Heart right ventricle (tissue), 16 donors: ENCODE data around the gene NXPH4. TPM values are rescaled to one million over a fixed set of nuclear protein-coding genes. Genes with fewer than 3 reads are reported as not detected.

Experiments used
- ATAC-seq, 8 donors: fragments of 200-7000 bp; cut with Tn5 transposase; one replicate each; pipeline ENCODE4 v1.9.1; 2020; ENCODE audit warnings: mild to moderate bottlenecking in 8 of 8, moderate library complexity in 8 of 8, moderate number of reproducible peaks in 1 of 8
- DNase-seq, 2 donors: peaks; one replicate each; pipeline ENCODE4 v3.0.0-alpha.2; 2020
- H3K27ac ChIP-seq, 10 donors: fragments of 200-600 bp; sonication (generic) in 2 of 10; one replicate each; pipeline versions ENCODE4 v1.5.0 to v1.8.0; 2020 to 2022; ENCODE audit warnings: mild to moderate bottlenecking in 3 of 10
- H3K27me3 ChIP-seq, 7 donors: fragments of 200-600 bp; one replicate each; pipeline ENCODE4 v1.8.0; 2021 to 2022; ENCODE audit warnings: mild to moderate bottlenecking in 2 of 7
- H3K36me3 ChIP-seq, 9 donors: fragments of 200-600 bp; sonication (generic) in 1 of 9; one replicate each; pipeline versions ENCODE4 v1.5.0 to v1.8.0; 2020 to 2022; ENCODE audit warnings: mild to moderate bottlenecking in 2 of 9
- H3K4me1 ChIP-seq, 9 donors: fragments of 200-600 bp; sonication (generic) in 1 of 9; one replicate each; pipeline versions ENCODE4 v1.5.0 to v1.8.0; 2020 to 2022; ENCODE audit warnings: mild to moderate bottlenecking in 4 of 9
- H3K4me3 ChIP-seq, 10 donors: fragments of 200-600 bp; sonication (generic) in 2 of 10; one replicate each; pipeline versions ENCODE4 v1.5.0 to v1.8.0; 2020 to 2022; ENCODE audit warnings: mild to moderate bottlenecking in 7 of 10, moderate library complexity in 2 of 10
- H3K9me3 ChIP-seq, 11 donors: fragments of 200-600 bp in 10 of 11; sonication (generic) in 2 of 11; one replicate each; pipeline versions ENCODE4 v1.5.0 to v1.8.0; 2013 to 2022; ENCODE audit warnings: mild to moderate bottlenecking in 2 of 11, control low read depth in 1 of 11, moderate library complexity in 1 of 11
- WGBS, 2 donors: extraction: QIAGEN DNeasy Blood & Tissue Kit; methylation state at CpG; one replicate each; pipeline ENCODE4 v1.1.7; 2013; ENCODE audit warnings: inconsistent platforms in 1 of 2; 5-methylcytosine and 5-hydroxymethylcytosine counted together
- intact Hi-C, 10 donors: fragments of 100-400 bp; cut with DNase I; formaldehyde crosslinking; loops; one replicate each; pipeline versions ENCODE4 v1.11.1 to v1.14.2; 2022
- polyA plus RNA-seq, 2 donors: library from polyadenylated mRNA; stranded (reverse); fragments of 200-250 nt; gene quantifications; one replicate each; pipeline ENCODE4 v1.2.3, GENCODE V29; 2013
- total RNA-seq, 10 donors: library from RNA; stranded (reverse); fragmentation: NEBNext Ultra II Directional in 3 of 10; extraction: Animal tissue kit (Norgen Biotek cat#: 25700) in 3 of 10; gene quantifications; one replicate each; pipeline versions ENCODE4 v1.2.1 to v1.2.4, GENCODE V29; 2021 to 2023
- TF ChIP-seq, protein P1 (sequence below), 9 donors: fragments of 200-600 bp; sonication (generic) in 2 of 9; IDR thresholded peaks; one replicate each; pipeline versions ENCODE4 v1.5.0 to v1.8.0; 2021 to 2022; ENCODE audit warnings: antibody characterized with exemption in 9 of 9, mild to moderate bottlenecking in 5 of 9, moderate library complexity in 1 of 9
- donor health status: Arrhythmogenic right ventricular cardiomyopathy.
- donor health status: ischemic (EF 13 %, LVEDD 7.1; RV severe dilation, severe dysfunction).
- donor health status: healthy with polysubstance abuse.
- donor health status: DM: no; HTN: yes; CAD: no.
- donor health status: DM: no; HTN: no; CAD: no.
- donor health status: ischemic (EF 25% LVEDD 6.9; RV normal size, moderate dysfunction).
- donor health status: ischemic (EF 25% LVEDD 5.7; RV mildly dilated, moderate dysfunction).
- donor health status: healthy.
- donor health status: DM: yes; HTN: yes; CAD: no.
- donor health status: Ischemic cardiomyopathy.
- donor health status: ischemic (EF 35%, LVEDD 5.7; RV mildly dilated, moderate dysfunction).
- donor health status: nonischemic (EF 11% LVEDD 7.7; RV severe dilation, severe dysfunction).
- donor health status: DM: yes; HTN: yes; CAD: no.
- donor health status: PGD.
- donor health status: ischemic (EF 29% LVEDD 5.4; RV normal size, mild dysfunction).
- donor health status: nonischemic (EF 23%, LVEDD 6.1; RV moderate dilation, normal function).

The NXPH4 gene
- total and polyA plus RNA-seq, 12 donors, result 0.18 to 6.2 (median 1.8) TPM

GRCh38 chr12:57247041-57247440 lies 30.4 kb downstream of the NXPH4 start:
- WGBS, 2 donors, result 96% methylated on average over 1 of the region's 1 CpG
- H3K4me1 ChIP-seq, result peaks cover 8 to 32% (median 19%) of the 10 kb centered on the region in 9 donors
- TF ChIP-seq, protein P1, sequence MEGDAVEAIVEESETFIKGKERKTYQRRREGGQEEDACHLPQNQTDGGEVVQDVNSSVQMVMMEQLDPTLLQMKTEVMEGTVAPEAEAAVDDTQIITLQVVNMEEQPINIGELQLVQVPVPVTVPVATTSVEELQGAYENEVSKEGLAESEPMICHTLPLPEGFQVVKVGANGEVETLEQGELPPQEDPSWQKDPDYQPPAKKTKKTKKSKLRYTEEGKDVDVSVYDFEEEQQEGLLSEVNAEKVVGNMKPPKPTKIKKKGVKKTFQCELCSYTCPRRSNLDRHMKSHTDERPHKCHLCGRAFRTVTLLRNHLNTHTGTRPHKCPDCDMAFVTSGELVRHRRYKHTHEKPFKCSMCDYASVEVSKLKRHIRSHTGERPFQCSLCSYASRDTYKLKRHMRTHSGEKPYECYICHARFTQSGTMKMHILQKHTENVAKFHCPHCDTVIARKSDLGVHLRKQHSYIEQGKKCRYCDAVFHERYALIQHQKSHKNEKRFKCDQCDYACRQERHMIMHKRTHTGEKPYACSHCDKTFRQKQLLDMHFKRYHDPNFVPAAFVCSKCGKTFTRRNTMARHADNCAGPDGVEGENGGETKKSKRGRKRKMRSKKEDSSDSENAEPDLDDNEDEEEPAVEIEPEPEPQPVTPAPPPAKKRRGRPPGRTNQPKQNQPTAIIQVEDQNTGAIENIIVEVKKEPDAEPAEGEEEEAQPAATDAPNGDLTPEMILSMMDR (IDR thresholded peaks at IDR 0.05), result no peak
- H3K9me3 ChIP-seq, result no peaks in the 10 kb centered on the region
- ATAC-seq (no peak), DNase-seq (no peak)
- intact Hi-C loops, result no loop called here
- no peak overlapping the region for H3K4me3 ChIP-seq
- no peak overlapping the region for H3K27ac ChIP-seq
- peaks cover 5 to 27% (median 23%) of the 10 kb centered on the region in 7 donors for H3K27me3 ChIP-seq
- peaks cover 0 to 4% (median 0%) of the 10 kb centered on the region in 9 donors for H3K36me3 ChIP-seq

- Histone ChIP-seq H3K9me3 (no peaks in the 10 kb centered on the region), H3K27ac (peak overlapping the region in 1 of 10 donors; percentile 42), H3K4me1 (peaks cover 0 to 11% (median 0%) of the 10 kb centered on the region in 9 donors), H3K4me3 (peak overlapping the region in 1 of 10 donors; percentile 38), H3K27me3 (peaks cover 0 to 8% (median 2%) of the 10 kb centered on the region in 7 donors), H3K36me3 (peaks cover 0 to 9% (median 0%) of the 10 kb centered on the region in 9 donors)
- WGBS, 2 donors, result 74 to 90% methylated on average over 7 of the region's 7 CpGs
- intact Hi-C loops, result no loop called here
- DNase-seq (no peak), ATAC-seq (peak in 1 of 8 donors; percentile 25)
- TF ChIP-seq, protein P1 (IDR thresholded peaks at IDR 0.05), result no peak
These were observed 32.5 kb downstream of the NXPH4 start for GRCh38 chr12:57248934-57249742.

- no peak overlapping the region for H3K4me3 ChIP-seq
- no peak for ATAC-seq
These were observed 33.9 kb downstream of the NXPH4 start for GRCh38 chr12:57250541-57250940.

GRCh38 chr12:57250956-57251355 lies 34.4 kb downstream of the NXPH4 start, which contains the start of gene STAC3:
STAC3 (minus strand) TSS chr12:57251187; CDS start chr12:57249636, 1,551 bp downstream.
- DNase-seq, result no peak
- TF ChIP-seq, protein P1 (IDR thresholded peaks at IDR 0.05), result no peak
- Histone ChIP-seq H3K4me3 (no peak within 1 kb of the TSS), H3K9me3 (no peaks in the 10 kb centered on the region), H3K27me3 (no peaks in the 10 kb centered on the region), H3K36me3 (peaks cover 0 to 27% (median 6%) of the 10 kb centered on the region in 9 donors), H3K27ac (no peak within 1 kb of the TSS), H3K4me1 (peaks cover 0 to 11% (median 0%) of the 10 kb centered on the region in 9 donors)
- intact Hi-C loops, result no loop called here
- 75 to 78% methylated on average over 7 of the region's 7 CpGs for WGBS, 2 donors
- no peak for ATAC-seq

More at GRCh38 chr12:57250541-57250940, 33.9 kb downstream of the NXPH4 start:
- H3K9me3 ChIP-seq, result no peaks in the 10 kb centered on the region
- 80 to 82% methylated on average over 3 of the region's 3 CpGs for WGBS, 2 donors
- H3K27ac ChIP-seq, result no peak overlapping the region
- intact Hi-C loops, result no loop called here
- TF ChIP-seq, protein P1 (IDR thresholded peaks at IDR 0.05), result no peak
- no peaks in the 10 kb centered on the region for H3K27me3 ChIP-seq
- peaks cover 0 to 11% (median 0%) of the 10 kb centered on the region in 9 donors for H3K4me1 ChIP-seq
- DNase-seq, result no peak
- H3K36me3 ChIP-seq, result peaks cover 0 to 23% (median 4%) of the 10 kb centered on the region in 9 donors
